Testis (tissue), 3 donors: ENCODE data around the gene FKBP9. TPM values are rescaled to one million over a fixed set of nuclear protein-coding genes. Genes with fewer than 3 reads are reported as not detected.

Experiments used
- DNase-seq: peaks from one replicate; pipeline ENCODE4 v3.0.0-alpha.2; 2019
- H3K27ac ChIP-seq, 2 donors: fragments of 200-600 bp; sonication (generic); one replicate each; pipeline ENCODE4 v1.5.1; 2019
- H3K27me3 ChIP-seq: fragments of 200-600 bp; sonication (generic); one replicate; pipeline ENCODE4 v1.5.1; 2019
- H3K36me3 ChIP-seq: fragments of 200-600 bp; sonication (generic); one replicate; pipeline ENCODE4 v1.5.1; 2017; ENCODE audit warnings: low read depth; ENCODE audit errors: missing control alignments
- H3K4me1 ChIP-seq: fragments of 200-600 bp; sonication (generic); one replicate; pipeline ENCODE4 v1.5.1; 2019
- H3K4me3 ChIP-seq, 2 donors: fragments of 200-600 bp; sonication (generic); one replicate each; pipeline ENCODE4 v1.5.1; 2017 to 2019
- H3K9me3 ChIP-seq: fragments of 200-600 bp; sonication (generic); one replicate; pipeline ENCODE4 v1.5.1; 2017
- POLR2A ChIP-seq: fragments of 450-650 bp; IDR thresholded peaks from one replicate; pipeline ENCODE4 v1.6.1; 2017; ENCODE audit warnings: antibody characterized with exemption, mild to moderate bottlenecking, moderate library complexity
- WGBS, 2 donors: methylation state at CpG; one replicate each; pipeline ENCODE4 v1.1.5; 2018; 5-methylcytosine and 5-hydroxymethylcytosine counted together
- intact Hi-C: fragments of 100-400 bp; cut with DNase I; formaldehyde crosslinking; loops from one replicate; pipeline ENCODE4 v1.15.1; 2023; ENCODE audit warnings: low total_unique reads
- polyA plus RNA-seq: library from polyadenylated mRNA; stranded (reverse); fragments of 350-450 nt; fragmentation: Illumina TruSeq; extraction: RNeasy Lipid Tissue Mini Kit (QIAGEN cat#74804); gene quantifications from one replicate; pipeline ENCODE4 v1.2.3, GENCODE V29; 2014; ENCODE audit warnings: low read depth, low replicate concordance; ENCODE audit not compliant: insufficient read depth
- small RNA-seq, 2 donors: library from RNA; depleted of rRNA; stranded (forward); fragments of <200 nt; gene quantifications; one replicate each; pipeline ENCODE3, GENCODE V24; 2016
- total RNA-seq, 2 donors: library from RNA; depleted of rRNA; stranded (reverse); fragments of >200 nt; gene quantifications; one replicate each; pipeline ENCODE4 v1.2.3, GENCODE V29; 2016
- TF ChIP-seq, protein P1 (sequence below), 3 experiments: fragments of 450-650 bp in 2 of 3; fragments of 200-600 bp in 1 of 3; sonication (generic) in 1 of 3; IDR thresholded peaks; one replicate each; pipeline ENCODE4 v1.5.1; 2016 to 2019; ENCODE audit warnings: antibody characterized with exemption in 3 of 3, mild to moderate bottlenecking in 2 of 3, moderate library complexity in 1 of 3

The FKBP9 gene
- total and polyA plus RNA-seq, 3 donors from 2014 or later = 43.5 to 95.1 (median 66.5) TPM

DNA sequence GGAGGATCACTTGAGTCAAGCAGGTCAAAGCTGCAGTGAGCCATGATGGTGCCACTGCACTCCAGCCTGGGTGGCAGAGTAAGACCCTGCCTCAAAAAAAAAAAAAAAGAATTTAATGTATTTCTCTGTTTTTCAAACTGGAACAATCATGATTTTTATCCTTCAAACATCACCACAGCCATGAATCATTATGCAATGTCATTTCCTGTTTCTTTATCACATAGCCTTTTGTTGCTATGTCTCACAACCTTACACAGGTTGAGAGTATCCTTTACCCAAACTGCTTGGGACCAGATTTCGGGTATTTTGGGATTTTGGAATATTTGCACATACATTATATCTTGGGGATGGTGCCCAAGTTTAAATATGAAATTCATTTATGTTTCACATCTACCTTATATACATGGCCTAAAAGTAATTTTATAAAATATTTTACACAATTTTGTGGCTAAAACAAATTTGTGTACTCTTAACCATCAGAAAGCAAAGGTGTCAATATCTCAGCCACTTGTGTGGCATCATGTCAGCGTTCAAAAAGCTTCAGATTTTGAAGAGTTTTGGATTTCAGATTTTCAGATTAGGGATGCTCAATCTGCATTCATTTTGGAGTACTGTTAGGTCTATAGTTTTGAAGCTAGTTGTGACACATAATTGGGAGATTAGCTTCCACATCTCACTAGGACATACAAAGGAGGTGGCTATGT is 97.2 kb downstream of the FKBP9 start:
- H3K36me3 ChIP-seq = no peaks in the 10 kb centered on the region
- intact Hi-C loops = loop anchor here (10.0 kb wide), 1 partner anchor 100 kb away; the partner anchor contains the start of gene FKBP9
- peaks cover 8% of the 10 kb centered on the region for H3K4me1 ChIP-seq
- no peaks in the 10 kb centered on the region for H3K9me3 ChIP-seq
- no peak overlapping the region for H3K4me3 ChIP-seq
- H3K27me3 ChIP-seq = no peaks in the 10 kb centered on the region
- 86 to 89% methylated on average over 2 of the region's 2 CpGs for WGBS, 2 donors
- TF ChIP-seq, protein P1, sequence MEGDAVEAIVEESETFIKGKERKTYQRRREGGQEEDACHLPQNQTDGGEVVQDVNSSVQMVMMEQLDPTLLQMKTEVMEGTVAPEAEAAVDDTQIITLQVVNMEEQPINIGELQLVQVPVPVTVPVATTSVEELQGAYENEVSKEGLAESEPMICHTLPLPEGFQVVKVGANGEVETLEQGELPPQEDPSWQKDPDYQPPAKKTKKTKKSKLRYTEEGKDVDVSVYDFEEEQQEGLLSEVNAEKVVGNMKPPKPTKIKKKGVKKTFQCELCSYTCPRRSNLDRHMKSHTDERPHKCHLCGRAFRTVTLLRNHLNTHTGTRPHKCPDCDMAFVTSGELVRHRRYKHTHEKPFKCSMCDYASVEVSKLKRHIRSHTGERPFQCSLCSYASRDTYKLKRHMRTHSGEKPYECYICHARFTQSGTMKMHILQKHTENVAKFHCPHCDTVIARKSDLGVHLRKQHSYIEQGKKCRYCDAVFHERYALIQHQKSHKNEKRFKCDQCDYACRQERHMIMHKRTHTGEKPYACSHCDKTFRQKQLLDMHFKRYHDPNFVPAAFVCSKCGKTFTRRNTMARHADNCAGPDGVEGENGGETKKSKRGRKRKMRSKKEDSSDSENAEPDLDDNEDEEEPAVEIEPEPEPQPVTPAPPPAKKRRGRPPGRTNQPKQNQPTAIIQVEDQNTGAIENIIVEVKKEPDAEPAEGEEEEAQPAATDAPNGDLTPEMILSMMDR (IDR thresholded peaks at IDR 0.05) = no peak
- TF ChIP-seq POLR2A = no peak
- H3K27ac ChIP-seq = no peak overlapping the region
- no peak for DNase-seq

DNA sequence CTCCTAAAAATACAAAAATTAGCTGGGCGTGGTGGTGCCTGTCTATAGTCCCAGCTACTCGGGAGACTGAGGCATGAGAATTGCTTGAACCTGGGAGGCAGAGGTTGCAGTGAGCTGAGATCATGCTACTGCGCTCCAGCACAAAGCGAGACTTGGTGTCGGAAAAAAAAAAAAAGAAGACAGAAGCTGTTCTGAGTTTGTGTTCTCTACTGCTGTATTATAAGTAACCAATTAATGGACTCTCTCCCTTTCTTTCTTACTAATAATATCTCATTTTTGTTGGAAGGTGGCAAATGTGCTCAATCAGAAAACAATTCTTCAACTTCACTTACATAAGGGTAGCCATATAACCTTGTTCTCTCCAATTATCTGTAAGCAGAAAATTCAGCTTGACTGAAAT is 97.9 kb downstream of the FKBP9 start:
- 93 to 98% methylated on average over 5 of the region's 5 CpGs for WGBS, 2 donors
- intact Hi-C loops = loop anchor here (10.0 kb wide), 1 partner anchor 100 kb away; the partner anchor contains the start of gene FKBP9

More for the DNA sequence above, 97.9 kb downstream of the FKBP9 start:
- Histone ChIP-seq H3K4me1 (peaks cover 5% of the 10 kb centered on the region), H3K27me3 (no peaks in the 10 kb centered on the region), H3K4me3 (no peak overlapping the region), H3K27ac (no peak overlapping the region), H3K9me3 (no peaks in the 10 kb centered on the region), H3K36me3 (no peaks in the 10 kb centered on the region)
- TF ChIP-seq, protein P1 (IDR thresholded peaks at IDR 0.05) = no peak
- no peak for TF ChIP-seq POLR2A
- DNase-seq = no peak

Small RNAs within 50 kb of the gene (small RNA-seq; reads per million reads assigned to genes)
- gene AC083863.1 (0 reads per million in 2 donors), gene RN7SL505P (0 reads per million in 2 donors), gene RNU6-388P (0 reads per million in 2 donors), gene RPS29P14 (0 reads per million in 2 donors)

Other genes starting within 250 kb of the FKBP9 start
- 10 to 100 TPM; 45.8 to 48.1 TPM for gene KBTBD2, start 65.7 kb upstream of the FKBP9 start, total RNA-seq
- 45.0 TPM for gene KBTBD2, start 65.7 kb upstream of the FKBP9 start, polyA plus RNA-seq
- 10 to 100 TPM; 19.5 to 23.8 TPM for gene NT5C3A, start 105.3 kb downstream of the FKBP9 start, total RNA-seq
- 18.9 TPM for gene NT5C3A, start 105.3 kb downstream of the FKBP9 start, polyA plus RNA-seq
- 10 to 100 TPM; 28.2 to 29.2 TPM for gene RP9, start 152.0 kb downstream of the FKBP9 start, total RNA-seq
- 17.9 TPM for gene RP9, start 152.0 kb downstream of the FKBP9 start, polyA plus RNA-seq
- gene BBS9, start 172.1 kb downstream of the FKBP9 start, total RNA-seq = 10 to 100 TPM; 53.3 to 55.7 TPM
- 39.3 TPM for gene BBS9, start 172.1 kb downstream of the FKBP9 start, polyA plus RNA-seq